NCI-H2227 treated with DMSO at 0.1 percent for 48 hours (cell line): ENCODE results near the gene PPIL6.
"Not testable (repeated sequence)": the region's sequence is repeated elsewhere in the genome, so short reads cannot be mapped to it uniquely, and the experiment has no call there.

Experiments used
- DNase-seq: peaks from one replicate; lab custom pipeline; 2025; lab: John Stamatoyannopoulos, UW

Gene PPIL6

GRCh38 chr6:109466212-109466923 lies 25.9 kb upstream of the PPIL6 start:
- DNase-seq, result no peak

- DNase-seq, result peak; percentile 53
These were observed 25.3 kb upstream of the PPIL6 start for GRCh38 chr6:109465772-109466171.

- no peak for DNase-seq
These were observed 21.5 kb upstream of the PPIL6 start for GRCh38 chr6:109461733-109462526.

- not testable (repeated sequence) for DNase-seq
These were observed 20.8 kb upstream of the PPIL6 start for GRCh38 chr6:109461205-109461604.

GRCh38 chr6:109460161-109460829 lies 19.9 kb upstream of the PPIL6 start:
- no peak for DNase-seq

GRCh38 chr6:109458774-109459531 lies 18.5 kb upstream of the PPIL6 start:
- DNase-seq, result no peak

- no peak for DNase-seq
These were observed 17.2 kb upstream of the PPIL6 start for GRCh38 chr6:109457562-109457996.

- DNase-seq, result no peak
These were observed 16.5 kb upstream of the PPIL6 start for GRCh38 chr6:109456710-109457561.

- DNase-seq, result no peak
These were observed 15.7 kb upstream of the PPIL6 start for GRCh38 chr6:109456111-109456583.

GRCh38 chr6:109455437-109456110 lies 15.1 kb upstream of the PPIL6 start, which contains the start of gene MICAL1:
Gene MICAL1, minus strand, starts transcription at chr6:109455772. Its CDS starts 1,576 bp downstream, at chr6:109454196.
- peak; percentile 26 for DNase-seq

- DNase-seq, result no peak
These were observed 14.3 kb upstream of the PPIL6 start for GRCh38 chr6:109454496-109455436.

- DNase-seq, result no peak
These were observed 13.4 kb upstream of the PPIL6 start for GRCh38 chr6:109453594-109454495.

- no peak for DNase-seq
These were observed 12.7 kb upstream of the PPIL6 start for GRCh38 chr6:109453156-109453555.

- DNase-seq, result no peak
These were observed 11.8 kb upstream of the PPIL6 start for GRCh38 chr6:109452181-109452580.

GRCh38 chr6:109451376-109451775 lies 10.9 kb upstream of the PPIL6 start:
- DNase-seq, result no peak

- no peak for DNase-seq
These were observed 10.4 kb upstream of the PPIL6 start for GRCh38 chr6:109450801-109451200.

- DNase-seq, result no peak
These were observed 9.6 kb upstream of the PPIL6 start for GRCh38 chr6:109449795-109450673.
